GM18867 (cell line): ENCODE measurements around the gene SF1.

Source experiments
- ATAC-seq: cut with Tn5 transposase; IDR thresholded peaks from one replicate; pipeline ENCODE4 v1.9.1; 2021; ENCODE audit warnings: mild to moderate bottlenecking, moderate library complexity; ENCODE audit not compliant: unreplicated experiment

Gene SF1

DNA sequence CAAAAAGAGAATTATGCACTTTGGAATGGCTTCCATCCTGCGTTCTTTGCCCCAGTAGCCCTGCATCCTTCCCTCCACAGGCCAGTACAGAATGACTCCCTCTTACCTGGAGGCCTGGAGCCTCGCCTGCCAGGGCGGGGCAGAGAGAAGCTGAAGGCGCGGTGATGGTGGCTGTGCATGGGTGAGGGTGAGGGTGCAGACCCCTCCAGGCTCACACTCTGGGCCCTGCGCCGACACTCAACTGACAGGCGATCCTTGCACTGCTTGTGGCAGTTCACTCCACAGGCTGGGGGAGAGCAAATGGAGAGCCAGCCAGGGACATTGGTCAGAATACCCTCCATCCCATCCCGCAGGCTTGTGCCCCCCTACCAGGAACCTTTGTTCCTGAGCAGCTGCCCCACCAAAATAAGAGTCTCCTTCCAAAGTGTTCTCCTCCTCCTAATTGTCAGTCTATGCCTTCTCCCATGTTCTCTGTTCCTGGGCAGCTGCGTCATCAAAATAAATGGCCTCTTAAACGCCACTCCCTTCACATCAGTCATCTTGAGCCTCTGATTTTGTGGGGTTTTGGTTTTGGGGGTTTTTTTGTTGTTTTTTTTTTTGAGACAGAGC is 49.5 kb downstream of the SF1 start:
- ATAC-seq, result no peak

GRCh38 chr11:64726867-64727530 is 51.3 kb downstream of the SF1 start:
- no peak for ATAC-seq

GRCh38 chr11:64726211-64726641 is 52.1 kb downstream of the SF1 start:
- ATAC-seq, result no peak

DNA sequence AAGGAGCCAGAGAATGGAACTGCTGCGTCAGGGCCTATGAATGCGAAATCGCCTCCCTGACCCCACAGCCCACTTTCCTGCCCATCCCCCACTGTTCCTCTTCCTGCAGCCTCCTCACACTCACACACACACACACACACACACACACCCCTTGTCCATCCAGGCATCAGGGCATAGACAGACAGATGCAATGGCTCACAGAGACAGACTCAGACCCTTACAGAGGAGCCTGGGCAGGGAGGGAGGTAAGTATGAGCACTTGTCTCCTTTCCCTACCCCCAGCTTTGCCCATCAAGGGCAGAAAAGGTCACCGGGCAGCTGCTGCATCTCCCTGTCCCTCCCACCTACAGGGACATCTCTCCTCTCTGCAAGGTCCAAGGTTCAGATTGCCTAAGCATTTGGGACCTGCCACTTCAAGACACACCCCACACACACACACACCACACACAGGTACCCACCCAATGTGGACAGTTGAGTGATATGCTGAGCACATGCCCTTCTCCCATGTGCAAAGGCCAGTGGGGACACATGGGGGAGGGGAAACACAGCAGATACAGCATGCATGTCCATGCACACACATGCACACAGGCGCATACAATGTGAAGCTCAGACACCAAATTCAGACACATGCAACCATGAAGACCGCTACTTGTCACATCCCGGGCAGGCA is 53.3 kb downstream of the SF1 start:
- ATAC-seq, result no peak

- ATAC-seq, result no peak
Measured at GRCh38 chr11:64723907-64724862, 54.2 kb downstream of the SF1 start.

- ATAC-seq, result peak; percentile 85
Measured at GRCh38 chr11:64723117-64723906, 55.0 kb downstream of the SF1 start, which contains the start of gene NRXN2. NRXN2 (minus strand) TSS chr11:64723197; CDS start chr11:64713699, 9,498 bp downstream.

DNA sequence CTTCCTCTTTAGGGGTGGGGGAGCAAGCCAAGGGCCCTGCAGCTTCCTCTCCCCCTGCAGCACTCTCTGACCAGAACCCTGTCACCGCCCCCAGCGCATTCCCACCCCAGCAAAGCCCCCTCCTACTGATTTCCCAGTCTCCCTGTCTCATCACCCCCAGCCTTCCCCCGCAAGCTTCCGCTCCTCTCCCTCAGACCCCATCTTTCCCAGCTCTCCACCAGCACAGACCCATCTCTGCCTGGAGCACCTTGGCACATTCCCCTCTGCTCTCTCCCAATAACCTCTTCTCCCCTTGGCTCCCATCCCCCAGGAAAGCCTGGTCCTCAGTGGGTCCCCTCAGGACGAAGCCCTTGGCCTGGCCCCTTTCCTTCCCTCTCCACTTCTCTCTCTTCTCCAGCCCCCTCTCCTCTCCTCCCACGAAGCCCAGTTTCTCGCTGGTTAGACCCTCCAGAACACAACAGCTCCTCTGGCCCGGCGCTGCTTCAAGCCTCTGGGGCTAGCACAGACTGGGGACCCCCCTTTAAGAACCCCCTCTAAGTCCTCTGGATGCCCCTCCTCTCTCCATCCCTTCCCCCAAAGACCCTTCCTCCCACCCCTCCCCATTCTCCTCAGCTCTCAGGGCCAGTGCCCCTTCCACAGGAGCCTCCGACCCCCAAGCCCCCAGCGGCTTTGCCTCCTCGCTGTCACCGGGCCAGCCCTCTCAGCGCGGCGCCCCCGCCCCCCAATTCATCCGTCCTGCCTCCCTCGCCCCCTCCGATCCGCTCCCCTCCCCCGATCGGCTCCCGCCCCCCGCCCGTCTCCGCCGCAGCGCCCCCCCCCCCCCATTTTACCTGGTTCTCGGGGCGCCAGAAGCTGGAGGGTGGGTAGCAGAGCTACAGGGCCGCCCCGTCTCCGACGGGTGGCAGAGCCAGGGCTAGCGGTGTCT is 55.9 kb downstream of the SF1 start:
- no peak for ATAC-seq

DNA sequence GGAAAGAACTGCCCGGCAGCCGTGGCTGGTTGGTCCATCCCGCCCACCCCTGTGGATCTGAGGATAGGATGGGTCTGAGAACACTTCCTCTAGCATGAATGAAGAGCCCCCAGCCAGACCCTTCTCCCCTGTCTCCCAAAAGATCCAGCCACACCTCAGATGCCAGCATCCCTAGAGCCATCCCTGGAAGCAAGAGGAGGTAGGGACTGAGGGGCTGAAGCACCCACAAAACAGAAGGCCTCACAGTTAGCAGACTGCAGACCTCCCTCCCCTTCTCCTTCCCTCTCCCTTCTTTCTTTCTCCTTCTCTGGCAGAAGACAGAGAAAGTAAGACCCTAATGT is 57.0 kb downstream of the SF1 start:
- ATAC-seq, result no peak

- ATAC-seq, result no peak
Measured at GRCh38 chr11:64720640-64721358, 57.5 kb downstream of the SF1 start.

DNA sequence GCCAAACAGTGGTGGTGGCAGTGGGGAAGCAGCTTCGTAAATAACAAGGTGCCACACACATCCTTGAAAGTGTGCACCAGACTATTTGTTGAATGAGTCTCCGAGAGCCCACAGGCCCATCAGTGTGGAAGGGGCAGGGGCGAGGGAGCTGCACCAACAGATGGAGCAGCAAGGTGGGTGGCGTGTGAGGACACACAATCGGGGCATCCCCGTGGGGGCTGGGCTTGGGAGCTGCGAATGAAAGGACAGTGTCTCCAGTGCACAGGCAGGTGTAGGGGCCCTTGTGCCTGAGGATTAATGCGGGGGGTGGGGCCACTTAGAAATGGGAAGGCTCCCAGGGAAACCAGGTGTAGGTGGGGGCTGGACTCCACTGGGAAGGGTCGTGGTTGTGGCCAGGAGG is 58.2 kb downstream of the SF1 start:
- ATAC-seq, result no peak

DNA sequence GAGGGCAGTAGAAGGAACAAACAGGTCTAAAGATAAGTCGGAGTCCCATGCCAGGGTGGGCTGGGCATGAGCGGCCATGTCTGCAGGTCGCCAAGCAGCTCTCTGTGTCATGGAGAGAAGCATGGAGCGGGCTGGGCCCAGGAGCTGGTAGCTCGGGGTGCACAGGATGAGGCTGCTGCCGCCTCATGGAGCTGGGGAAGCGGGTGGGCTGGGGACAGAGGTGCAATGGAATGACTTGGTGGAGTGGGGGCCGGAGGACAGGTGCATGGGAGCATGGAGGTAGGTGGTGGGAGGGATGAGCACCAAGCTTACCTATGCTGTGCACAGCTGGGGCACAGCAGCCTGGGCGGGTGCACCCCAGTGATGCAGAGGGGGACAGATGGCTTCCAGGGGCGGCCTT is 58.9 kb downstream of the SF1 start:
- ATAC-seq, result no peak

GRCh38 chr11:64718780-64719124 is 59.6 kb downstream of the SF1 start:
- ATAC-seq, result no peak

DNA sequence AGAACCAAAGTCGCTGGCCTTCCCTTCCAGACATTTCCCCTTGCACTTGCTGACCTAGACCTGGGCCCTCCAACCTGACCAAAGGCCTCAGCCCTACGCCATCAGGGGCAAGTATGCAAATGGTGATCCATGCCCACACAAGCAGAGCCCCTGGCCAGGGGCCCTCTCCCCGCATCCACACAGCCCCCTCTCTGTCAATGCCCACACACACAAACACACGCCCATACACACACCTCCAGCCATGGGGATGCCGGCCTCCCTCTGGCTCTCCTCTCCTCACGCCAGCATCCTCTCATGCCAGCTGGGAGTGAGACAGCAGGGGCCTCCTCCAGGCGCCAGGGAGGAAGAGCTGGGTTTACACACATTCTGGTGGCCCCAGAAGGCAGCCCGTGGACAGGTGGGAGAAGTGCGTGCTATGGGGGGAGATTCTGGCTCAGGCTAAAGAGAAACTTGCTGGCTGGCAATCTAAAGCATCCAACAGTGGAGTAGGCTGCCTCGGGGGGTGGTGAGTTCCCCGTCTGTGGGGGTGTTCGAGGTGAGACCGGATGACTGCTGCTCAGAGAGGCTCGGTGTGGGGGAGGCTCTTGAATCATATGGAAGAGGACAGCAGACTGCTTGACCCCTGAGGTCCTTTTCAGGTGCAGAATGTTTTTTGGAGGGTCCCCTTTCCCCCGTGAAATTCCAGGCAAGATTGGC is 60.1 kb downstream of the SF1 start:
- ATAC-seq, result no peak

- ATAC-seq, result no peak
Measured at GRCh38 chr11:64717268-64717578, 61.1 kb downstream of the SF1 start.

GRCh38 chr11:64716473-64717267 is 61.7 kb downstream of the SF1 start:
- no peak for ATAC-seq

- ATAC-seq, result no peak
Measured at GRCh38 chr11:64715756-64716472, 62.4 kb downstream of the SF1 start.

- no peak for ATAC-seq
Measured at GRCh38 chr11:64715110-64715509, 63.2 kb downstream of the SF1 start.
